Neural progenitor cell (in vitro differentiated cells): Measurements from ENCODE around the gene PRRX2.
A peak's percentile ranks its signal among the peaks of the same experiment; 100 is the strongest.

Experiments
- CTCF ChIP-seq: fragments of 200-600 bp; sonication (generic); IDR thresholded peaks from 2 replicates; pipeline ENCODE4 v1.5.1; 2017; ENCODE audit warnings: antibody characterized with exemption, mild to moderate bottlenecking
- EZH2 ChIP-seq: fragments of 200-600 bp; sonication (generic); IDR thresholded peaks from 2 replicates; pipeline ENCODE4 v1.6.1; 2017; ENCODE audit warnings: antibody characterized with exemption, mild to moderate bottlenecking, moderate library complexity
- EZH2phosphoT487 ChIP-seq: fragments of 200-600 bp; sonication (generic); IDR thresholded peaks from 2 replicates; pipeline ENCODE4 v1.6.1; 2017; ENCODE audit warnings: antibody characterized with exemption

GRCh38 chr9:129696944-129697655 lies 31.7 kb downstream of the PRRX2 start:
- TF ChIP-seq CTCF = no peak
- no peak for TF ChIP-seq EZH2phosphoT487
- peak; percentile 66 for TF ChIP-seq EZH2
